Gastroesophageal sphincter (tissue), 4 donors: ENCODE measurements around the gene ATE1. TPM values are rescaled to one million over a fixed set of nuclear protein-coding genes. Genes with fewer than 3 reads are reported as not detected.

ENCODE experiments used
- ATAC-seq: fragments of 150-250 bp; one replicate; pipeline ENCODE4 v1.9.1; 2016; ENCODE audit warnings: mild to moderate bottlenecking, moderate library complexity
- H3K27ac ChIP-seq, 4 donors: fragments of 200-600 bp; sonication (generic) in 3 of 4; 1 replicate in 3 of 4; 2 replicates in 1 of 4; pipeline ENCODE4 v1.5.1; 2016 to 2019
- H3K27me3 ChIP-seq: fragments of 200-600 bp; sonication (generic); one replicate; pipeline ENCODE4 v1.5.1; 2019
- H3K36me3 ChIP-seq, 2 donors: fragments of 200-600 bp; sonication (generic); one replicate each; pipeline ENCODE4 v1.5.1; 2019; ENCODE audit warnings: control low read depth in 1 of 2
- H3K4me1 ChIP-seq, 3 donors: fragments of 200-600 bp; sonication (generic); 1 replicate in 2 of 3; 2 replicates in 1 of 3; pipeline ENCODE4 v1.5.1; 2016 to 2019; ENCODE audit warnings: control low read depth in 2 of 3
- H3K4me3 ChIP-seq, 2 donors: fragments of 200-600 bp; sonication (generic); one replicate each; pipeline ENCODE4 v1.5.1; 2019; ENCODE audit warnings: mild to moderate bottlenecking in 1 of 2, moderate library complexity in 1 of 2
- H3K9me3 ChIP-seq, 3 donors: fragments of 200-600 bp; sonication (generic); one replicate each; pipeline ENCODE4 v1.5.1; 2017 to 2019; ENCODE audit warnings: control low read depth in 2 of 3
- EP300 ChIP-seq: sonication (generic); formaldehyde crosslinking; IDR thresholded peaks from one replicate; pipeline ENCODE4 v1.6.1; 2017; ENCODE audit warnings: antibody characterized with exemption, mild to moderate bottlenecking
- POLR2A ChIP-seq, 2 donors: fragments of 450-650 bp; IDR thresholded peaks; one replicate each; pipeline ENCODE4 v1.6.1; 2017; ENCODE audit warnings: antibody characterized with exemption in 2 of 2, mild to moderate bottlenecking in 2 of 2, moderate library complexity in 1 of 2
- POLR2AphosphoS5 ChIP-seq: sonication (generic); formaldehyde crosslinking; IDR thresholded peaks from one replicate; pipeline ENCODE4 v1.6.1; 2017; ENCODE audit warnings: antibody characterized with exemption
- WGBS, 2 donors: methylation state at CpG; one replicate each; pipeline ENCODE4 v1.1.5; 2018; ENCODE audit warnings: low coverage in 1 of 2; 5-methylcytosine and 5-hydroxymethylcytosine counted together
- total RNA-seq, 4 donors: library from RNA; depleted of rRNA; stranded (reverse); fragments of >200 nt; gene quantifications; one replicate each; pipeline ENCODE4 v1.1.0, GENCODE V29; 2016
- TF ChIP-seq, protein P1 (sequence below), 4 experiments: fragments of 200-600 bp in 2 of 4; fragments of 450-650 bp in 2 of 4; sonication (generic) in 1 of 4; IDR thresholded peaks; one replicate each; pipeline ENCODE4 v1.5.1; 2017 to 2019; ENCODE audit warnings: antibody characterized with exemption in 4 of 4, mild to moderate bottlenecking in 2 of 4, moderate library complexity in 2 of 4

The ATE1 gene
- total RNA-seq, 4 donors from 2014 or later: 24.6 to 38.2 (median 32.6) TPM

DNA sequence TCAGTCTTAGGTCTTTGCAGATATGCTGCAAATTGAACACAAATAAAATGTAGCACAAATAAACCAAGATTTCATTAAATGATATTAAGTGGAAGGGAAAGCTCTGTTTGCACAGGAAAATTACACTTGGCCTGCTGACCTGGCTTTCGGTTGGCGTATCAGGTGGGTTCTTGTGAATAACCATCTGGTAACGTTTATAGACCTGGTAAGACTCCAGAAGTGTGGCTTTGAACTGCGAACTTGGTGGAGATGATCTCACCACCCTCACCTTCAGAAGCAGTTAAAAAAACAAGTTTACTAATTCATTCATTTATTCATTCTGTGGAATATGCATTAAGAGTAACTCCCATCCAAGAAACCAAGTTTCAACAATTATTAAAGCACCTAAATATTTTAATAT lies 28.1 kb downstream of the ATE1 start:
- no peak for ATAC-seq
- Histone ChIP-seq H3K9me3 (no peaks in the 10 kb centered on the region), H3K4me1 (no peaks in the 10 kb centered on the region), H3K4me3 (no peak overlapping the region), H3K36me3 (peaks cover 3 to 68% of the 10 kb centered on the region in 2 donors), H3K27me3 (no peaks in the 10 kb centered on the region), H3K27ac (no peak overlapping the region)
- 60 to 88% methylated on average over 4 of the region's 4 CpGs for WGBS, 2 donors
- TF ChIP-seq, protein P1, sequence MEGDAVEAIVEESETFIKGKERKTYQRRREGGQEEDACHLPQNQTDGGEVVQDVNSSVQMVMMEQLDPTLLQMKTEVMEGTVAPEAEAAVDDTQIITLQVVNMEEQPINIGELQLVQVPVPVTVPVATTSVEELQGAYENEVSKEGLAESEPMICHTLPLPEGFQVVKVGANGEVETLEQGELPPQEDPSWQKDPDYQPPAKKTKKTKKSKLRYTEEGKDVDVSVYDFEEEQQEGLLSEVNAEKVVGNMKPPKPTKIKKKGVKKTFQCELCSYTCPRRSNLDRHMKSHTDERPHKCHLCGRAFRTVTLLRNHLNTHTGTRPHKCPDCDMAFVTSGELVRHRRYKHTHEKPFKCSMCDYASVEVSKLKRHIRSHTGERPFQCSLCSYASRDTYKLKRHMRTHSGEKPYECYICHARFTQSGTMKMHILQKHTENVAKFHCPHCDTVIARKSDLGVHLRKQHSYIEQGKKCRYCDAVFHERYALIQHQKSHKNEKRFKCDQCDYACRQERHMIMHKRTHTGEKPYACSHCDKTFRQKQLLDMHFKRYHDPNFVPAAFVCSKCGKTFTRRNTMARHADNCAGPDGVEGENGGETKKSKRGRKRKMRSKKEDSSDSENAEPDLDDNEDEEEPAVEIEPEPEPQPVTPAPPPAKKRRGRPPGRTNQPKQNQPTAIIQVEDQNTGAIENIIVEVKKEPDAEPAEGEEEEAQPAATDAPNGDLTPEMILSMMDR (IDR thresholded peaks at IDR 0.05): no peak
- TF ChIP-seq POLR2A (IDR thresholded peaks at IDR 0.05): no peak
- no peak for TF ChIP-seq POLR2AphosphoS5
- TF ChIP-seq EP300: no peak

DNA sequence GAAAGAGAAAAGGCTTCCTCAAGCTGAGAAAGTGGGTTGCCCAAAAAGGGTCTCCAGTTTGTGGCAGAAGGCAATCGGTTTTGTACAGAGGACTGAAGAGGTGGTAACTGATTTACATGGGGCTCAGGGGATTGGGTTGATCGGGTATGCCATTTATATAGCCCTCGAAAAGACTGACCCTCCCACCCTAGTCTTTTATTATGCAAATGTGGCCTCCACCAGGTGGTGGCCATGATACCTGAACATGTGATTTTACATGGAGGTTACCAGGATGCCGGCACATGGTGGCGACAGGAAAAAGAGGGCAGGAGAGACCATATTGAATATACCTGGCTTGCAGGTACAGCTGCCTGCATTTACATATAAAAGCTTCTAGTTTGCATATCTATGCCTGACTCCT lies 36.7 kb downstream of the ATE1 start:
- H3K36me3 ChIP-seq: peaks cover 0 to 52% of the 10 kb centered on the region in 2 donors
- H3K27me3 ChIP-seq: no peaks in the 10 kb centered on the region
- TF ChIP-seq, protein P1 (IDR thresholded peaks at IDR 0.05): no peak
- no peak for TF ChIP-seq EP300
- no peak for TF ChIP-seq POLR2AphosphoS5
- TF ChIP-seq POLR2A (IDR thresholded peaks at IDR 0.05): no peak
- no peak for ATAC-seq
- H3K9me3 ChIP-seq: no peaks in the 10 kb centered on the region
- H3K27ac ChIP-seq: no peak overlapping the region
- H3K4me1 ChIP-seq: no peaks in the 10 kb centered on the region
- WGBS, 2 donors: 67 to 85% methylated on average over 3 to 5 of the region's 5 CpGs
- no peak overlapping the region for H3K4me3 ChIP-seq

DNA sequence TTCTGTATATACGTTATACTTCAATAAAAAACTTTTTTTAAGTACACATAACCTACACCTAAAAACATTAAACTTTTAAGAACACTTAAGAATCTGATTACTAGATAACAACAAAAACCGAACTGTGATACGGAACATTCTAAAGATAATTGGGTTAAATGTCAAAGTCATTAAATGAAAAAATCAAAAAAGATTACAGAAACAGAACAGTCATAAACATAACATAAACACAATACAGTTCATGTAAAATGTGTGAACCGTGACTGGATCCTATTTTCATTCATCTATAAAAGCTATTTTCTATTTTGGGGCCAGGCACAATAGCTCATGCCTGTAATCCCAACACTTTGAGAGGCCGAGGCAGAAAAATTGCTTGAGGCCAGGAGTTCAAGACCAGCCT lies 38.6 kb downstream of the ATE1 start:
- ATAC-seq: no peak
- peaks cover 0 to 36% of the 10 kb centered on the region in 2 donors for H3K36me3 ChIP-seq
- WGBS, 2 donors: 79 to 86% methylated on average over 5 of the region's 5 CpGs
- no peaks in the 10 kb centered on the region for H3K27me3 ChIP-seq
- no peak overlapping the region for H3K27ac ChIP-seq
- H3K4me3 ChIP-seq: no peak overlapping the region
- no peak for TF ChIP-seq EP300
- TF ChIP-seq POLR2AphosphoS5: no peak
- TF ChIP-seq, protein P1 (IDR thresholded peaks at IDR 0.05): no peak
- TF ChIP-seq POLR2A (IDR thresholded peaks at IDR 0.05): no peak
- no peaks in the 10 kb centered on the region for H3K4me1 ChIP-seq
- H3K9me3 ChIP-seq: no peaks in the 10 kb centered on the region

DNA sequence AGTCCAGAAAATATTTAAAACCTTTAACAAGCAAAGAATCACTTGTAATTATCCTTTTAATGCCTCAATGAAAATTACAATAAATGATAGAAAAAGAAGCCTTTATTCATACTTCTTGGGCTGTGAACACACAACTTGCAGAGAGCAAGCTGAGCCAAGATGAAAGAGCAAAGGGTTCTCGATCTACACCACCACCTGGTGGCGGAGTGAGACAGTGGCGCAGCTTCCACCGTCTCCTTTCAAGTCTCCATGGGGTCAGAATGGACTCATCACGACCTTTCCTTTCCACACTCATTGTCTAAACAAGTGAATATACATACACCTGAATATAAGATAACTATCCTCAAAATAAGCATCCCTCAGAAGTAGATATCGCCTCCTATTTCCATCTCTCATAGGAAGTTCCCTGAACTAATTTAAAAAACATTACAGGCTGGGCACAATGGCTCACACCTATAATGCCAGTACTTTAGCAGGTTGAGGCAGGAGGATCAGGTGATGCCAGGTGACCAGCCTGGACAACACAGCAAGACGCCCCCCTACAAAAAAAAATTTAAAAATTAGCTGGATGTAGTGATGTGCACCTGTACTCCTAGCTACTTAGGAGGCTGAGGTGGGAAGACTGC lies 40.7 kb downstream of the ATE1 start:
- Histone ChIP-seq H3K4me3 (no peak overlapping the region), H3K36me3 (peaks cover 0 to 39% of the 10 kb centered on the region in 2 donors), H3K4me1 (no peaks in the 10 kb centered on the region), H3K9me3 (no peaks in the 10 kb centered on the region), H3K27ac (no peak overlapping the region), H3K27me3 (no peaks in the 10 kb centered on the region)
- ATAC-seq: peak; percentile 62
- TF ChIP-seq EP300 (no peak), POLR2A (IDR thresholded peaks at IDR 0.05) (no peak), POLR2AphosphoS5 (no peak)
- TF ChIP-seq, protein P1 (IDR thresholded peaks at IDR 0.05): peak; percentile 68 to 79 (median 72)
- WGBS, 2 donors: 39 to 45% methylated on average over 6 of the region's 7 CpGs

DNA sequence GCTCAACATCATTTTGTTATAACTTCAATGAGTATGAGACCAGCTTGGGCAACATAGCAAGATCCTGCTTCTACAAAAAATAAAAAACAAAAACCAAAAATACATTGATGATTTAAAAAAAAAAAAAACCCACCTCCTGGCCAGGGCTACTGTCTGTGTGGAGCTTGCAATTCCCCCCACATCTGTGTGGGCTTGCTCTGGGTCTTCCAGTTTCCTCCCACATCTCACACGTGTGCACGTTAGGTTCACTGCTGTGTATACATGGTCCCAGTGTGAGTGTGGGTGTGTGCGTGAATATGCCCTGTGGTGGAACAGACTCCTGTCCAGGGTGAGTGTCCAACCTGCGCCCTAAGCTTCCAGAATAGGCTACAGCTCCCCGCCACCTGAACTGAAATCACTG lies 41.6 kb downstream of the ATE1 start:
- TF ChIP-seq POLR2A (IDR thresholded peaks at IDR 0.05): no peak
- 80 to 98% methylated on average over 4 to 5 of the region's 5 CpGs for WGBS, 2 donors
- no peaks in the 10 kb centered on the region for H3K27me3 ChIP-seq
- H3K4me3 ChIP-seq: no peak overlapping the region
- ATAC-seq: no peak
- no peaks in the 10 kb centered on the region for H3K9me3 ChIP-seq
- H3K36me3 ChIP-seq: peaks cover 0 to 39% of the 10 kb centered on the region in 2 donors
- peaks cover 0 to 3% (median 0%) of the 10 kb centered on the region in 3 donors for H3K4me1 ChIP-seq
- H3K27ac ChIP-seq: no peak overlapping the region
